Stomach (tissue), 4 donors: Measurements from ENCODE around the gene GSC.

Experiments
- POLR2AphosphoS5 ChIP-seq, 3 donors: sonication (generic); formaldehyde crosslinking; IDR thresholded peaks; one replicate each; pipeline ENCODE4 v1.6.1; 2016; ENCODE audit warnings: antibody characterized with exemption in 3 of 3
- TF ChIP-seq, protein P1 (sequence below), 7 experiments: fragments of 450-650 bp in 4 of 7; fragments of 200-600 bp in 3 of 7; sonication (generic) in 3 of 7; IDR thresholded peaks; one replicate each; pipeline ENCODE4 v1.5.1; 2016 to 2019; ENCODE audit warnings: antibody characterized with exemption in 7 of 7, control low read depth in 2 of 7, mild to moderate bottlenecking in 1 of 7

- no peak for TF ChIP-seq POLR2AphosphoS5 (IDR thresholded peaks at IDR 0.05)
- TF ChIP-seq, protein P1, sequence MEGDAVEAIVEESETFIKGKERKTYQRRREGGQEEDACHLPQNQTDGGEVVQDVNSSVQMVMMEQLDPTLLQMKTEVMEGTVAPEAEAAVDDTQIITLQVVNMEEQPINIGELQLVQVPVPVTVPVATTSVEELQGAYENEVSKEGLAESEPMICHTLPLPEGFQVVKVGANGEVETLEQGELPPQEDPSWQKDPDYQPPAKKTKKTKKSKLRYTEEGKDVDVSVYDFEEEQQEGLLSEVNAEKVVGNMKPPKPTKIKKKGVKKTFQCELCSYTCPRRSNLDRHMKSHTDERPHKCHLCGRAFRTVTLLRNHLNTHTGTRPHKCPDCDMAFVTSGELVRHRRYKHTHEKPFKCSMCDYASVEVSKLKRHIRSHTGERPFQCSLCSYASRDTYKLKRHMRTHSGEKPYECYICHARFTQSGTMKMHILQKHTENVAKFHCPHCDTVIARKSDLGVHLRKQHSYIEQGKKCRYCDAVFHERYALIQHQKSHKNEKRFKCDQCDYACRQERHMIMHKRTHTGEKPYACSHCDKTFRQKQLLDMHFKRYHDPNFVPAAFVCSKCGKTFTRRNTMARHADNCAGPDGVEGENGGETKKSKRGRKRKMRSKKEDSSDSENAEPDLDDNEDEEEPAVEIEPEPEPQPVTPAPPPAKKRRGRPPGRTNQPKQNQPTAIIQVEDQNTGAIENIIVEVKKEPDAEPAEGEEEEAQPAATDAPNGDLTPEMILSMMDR (IDR thresholded peaks at IDR 0.05), result no peak
Measured at GRCh38 chr14:94764573-94764972, 5.3 kb downstream of the GSC start.
